NCI-H82 treated with DMSO at 0.1 percent for 48 hours (cell line): ENCODE measurements around the gene MACROD2.

Experiments used
- DNase-seq: peaks from one replicate; lab custom pipeline; 2025; ENCODE audit not compliant: unreplicated experiment; lab: John Stamatoyannopoulos, UW

Gene MACROD2

GRCh38 chr20:15063081-15063480 lies 1067.8 kb downstream of the MACROD2 start:
- no peak for DNase-seq

- DNase-seq: no peak
These were observed 1069.4 kb downstream of the MACROD2 start for GRCh38 chr20:15064741-15065140.

DNA sequence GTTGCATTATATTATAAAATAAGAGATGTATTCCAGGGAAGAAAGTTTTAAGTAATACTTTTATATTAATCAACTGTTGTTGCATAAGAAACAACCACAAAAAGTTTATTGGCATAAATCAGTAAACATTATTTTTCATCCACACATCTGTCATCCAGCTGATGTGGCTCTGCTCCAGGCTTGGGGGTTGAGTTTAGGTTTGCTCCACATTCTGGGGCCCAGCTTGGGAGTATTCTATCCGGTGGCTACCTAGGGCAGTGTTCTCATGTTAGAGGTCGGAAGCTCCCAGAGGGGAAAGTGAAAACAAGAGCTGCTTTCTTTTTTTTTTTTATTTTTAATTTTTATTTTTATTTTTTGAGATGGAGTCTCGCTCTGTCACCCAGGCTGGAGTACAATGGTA lies 1070.5 kb downstream of the MACROD2 start:
- DNase-seq: no peak

DNA sequence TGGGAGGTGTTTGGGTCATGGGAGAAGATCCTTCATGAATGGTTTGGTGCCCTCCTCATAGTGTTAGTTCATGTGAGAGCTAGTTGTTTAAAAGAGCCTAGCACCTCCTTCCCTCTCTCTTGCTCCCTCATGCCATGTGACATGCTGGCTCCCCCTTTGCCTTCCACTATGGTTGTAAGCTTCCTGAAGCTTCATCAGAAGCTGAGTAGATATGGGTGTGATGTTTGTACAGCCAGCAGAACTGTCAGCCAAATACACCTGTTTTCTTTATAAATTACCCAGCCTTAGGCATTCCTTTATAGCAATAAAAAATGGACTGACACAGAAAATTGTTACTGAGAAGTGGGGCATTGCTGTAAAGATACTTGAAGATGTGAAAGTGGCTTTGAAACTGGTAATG lies 1073.2 kb downstream of the MACROD2 start:
- no peak for DNase-seq

- no peak for DNase-seq
These were observed 1074.0 kb downstream of the MACROD2 start for GRCh38 chr20:15069355-15069754.

DNA sequence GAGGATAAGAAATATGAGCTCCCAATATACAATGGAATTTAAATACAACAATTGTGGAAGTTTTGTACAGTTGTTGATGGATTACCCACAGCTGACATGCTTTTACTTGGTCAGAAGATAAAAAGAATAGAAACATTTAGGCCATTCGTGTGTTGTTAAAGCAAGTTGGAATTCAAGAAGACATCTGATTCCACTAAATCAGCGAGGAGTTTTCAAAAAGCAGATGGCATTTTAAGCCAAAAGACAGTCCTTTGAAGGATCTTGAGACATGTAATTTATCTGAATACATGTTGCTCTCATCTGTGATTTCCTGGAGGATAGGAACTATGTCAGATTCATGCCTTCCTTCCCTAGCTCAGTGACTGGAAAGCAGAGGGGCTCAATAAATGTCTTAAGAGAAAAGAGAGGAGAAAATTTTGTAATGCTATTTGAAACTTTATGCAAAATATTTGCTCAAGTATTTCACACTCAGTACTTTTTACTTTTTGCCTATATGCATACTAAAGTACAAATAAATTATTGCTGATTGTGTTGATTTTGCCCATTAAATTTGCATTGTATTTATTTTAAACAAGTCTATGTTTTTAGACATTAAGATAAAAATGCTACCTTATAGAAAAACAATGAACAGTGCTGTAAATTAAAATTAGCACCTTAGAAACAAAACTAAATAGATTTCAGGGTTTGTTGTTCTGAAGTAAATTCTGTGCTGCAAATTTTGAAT lies 1075.9 kb downstream of the MACROD2 start:
- DNase-seq: no peak

- no peak for DNase-seq
These were observed 1077.0 kb downstream of the MACROD2 start for GRCh38 chr20:15072316-15072715.

DNA sequence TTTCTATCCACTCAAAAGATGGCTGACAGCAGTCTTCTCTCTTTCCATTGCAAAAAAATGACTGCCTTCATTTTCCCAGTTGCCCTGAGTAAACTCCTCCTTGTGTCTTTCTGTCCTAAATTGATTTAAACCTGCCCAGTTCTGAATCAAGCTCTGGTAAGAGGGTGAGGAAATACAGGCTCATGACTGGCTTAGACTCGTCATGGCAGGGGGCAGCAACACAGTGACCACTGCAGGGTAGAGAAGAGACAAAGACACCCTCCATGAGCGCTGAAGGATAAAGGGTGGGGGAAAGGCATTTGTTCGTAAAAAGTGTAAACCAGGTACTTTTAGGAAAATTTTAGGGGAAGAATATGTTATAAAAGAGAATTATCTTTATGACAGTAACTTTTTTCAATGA lies 1080.3 kb downstream of the MACROD2 start:
- no peak for DNase-seq

- no peak for DNase-seq
These were observed 1081.5 kb downstream of the MACROD2 start for GRCh38 chr20:15076785-15077184.

DNA sequence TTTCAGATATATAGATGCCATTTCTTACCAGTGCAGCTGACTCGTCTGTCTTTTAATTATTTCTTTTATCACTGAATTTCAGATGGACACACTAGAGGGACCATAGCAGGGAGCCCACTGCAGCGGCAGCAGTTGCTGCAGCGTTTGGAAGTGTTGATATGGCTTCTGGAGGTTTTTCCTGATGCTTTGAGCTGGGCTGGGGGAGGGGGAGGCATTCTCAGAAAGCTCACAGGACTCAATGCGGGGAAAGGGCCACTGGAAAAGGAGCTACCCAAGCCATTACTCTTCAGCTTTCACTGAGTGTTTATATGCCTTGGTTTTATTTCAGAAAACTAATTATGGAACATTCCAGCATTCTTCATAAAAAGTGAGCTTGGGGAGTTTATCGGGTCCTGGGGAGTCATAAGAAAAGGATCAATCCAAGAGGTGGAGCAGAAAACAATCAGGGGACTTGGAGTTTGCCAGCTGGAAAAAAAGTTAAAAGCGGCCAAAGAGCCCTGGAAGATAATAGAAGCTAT lies 1082.5 kb downstream of the MACROD2 start:
- no peak for DNase-seq

DNA sequence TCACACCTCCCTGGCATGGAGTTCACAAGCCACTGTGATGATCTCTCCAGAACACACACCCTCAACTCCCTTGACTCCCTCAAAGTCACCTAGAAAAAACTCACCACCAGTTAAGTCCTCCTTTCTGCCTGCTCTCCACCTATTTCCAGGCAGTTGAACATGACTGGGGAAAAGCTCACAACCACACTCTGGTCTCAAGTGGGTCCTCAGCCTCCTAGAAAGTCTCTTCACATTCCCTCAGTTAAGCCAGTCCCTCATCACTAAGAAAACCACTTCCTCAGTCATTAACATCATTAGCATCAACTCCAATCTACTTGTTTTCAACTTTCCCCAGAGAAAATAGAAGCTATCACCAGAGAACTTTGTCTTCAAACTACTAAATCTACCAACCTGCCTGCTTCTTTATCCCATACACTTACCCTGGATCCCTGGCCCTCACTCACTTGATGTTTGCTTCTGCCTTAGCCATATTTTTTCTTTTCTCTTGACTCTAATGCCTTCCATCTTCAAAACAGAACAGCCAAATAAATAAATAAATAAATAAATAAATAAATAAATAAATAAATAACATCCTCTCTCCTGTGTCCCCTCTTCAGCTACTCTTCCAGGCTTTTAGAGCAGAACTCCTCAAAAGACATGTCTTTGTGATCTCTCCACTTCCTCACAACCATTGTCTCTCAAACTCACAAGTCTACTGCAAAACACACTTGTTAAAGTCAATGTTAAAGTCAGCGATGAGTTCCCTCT lies 1084.5 kb downstream of the MACROD2 start:
- no peak for DNase-seq

GRCh38 chr20:15081261-15081660 lies 1085.9 kb downstream of the MACROD2 start:
- DNase-seq: no peak

GRCh38 chr20:15091421-15092037 lies 1096.2 kb downstream of the MACROD2 start:
- DNase-seq: no peak

GRCh38 chr20:15098351-15098750 lies 1103.0 kb downstream of the MACROD2 start:
- no peak for DNase-seq

DNA sequence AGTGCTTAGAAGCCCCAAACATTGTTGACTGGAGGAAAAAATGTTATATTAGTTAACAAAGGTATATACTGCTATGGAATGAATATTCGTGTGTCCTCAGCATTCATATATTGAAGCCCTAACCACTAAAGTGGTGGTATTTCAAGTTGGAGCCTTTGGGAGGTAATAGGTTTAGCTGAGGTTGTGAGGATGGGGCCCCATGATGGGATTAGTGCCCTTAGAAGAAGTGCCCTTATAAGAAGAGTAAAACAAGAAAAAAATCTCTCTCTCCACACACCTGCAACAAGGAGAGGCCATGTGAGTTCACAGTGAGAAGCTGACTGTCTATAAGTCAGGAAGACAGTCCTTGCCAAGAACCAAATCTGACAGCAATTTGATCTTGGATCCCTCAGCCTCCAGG lies 1103.8 kb downstream of the MACROD2 start:
- DNase-seq: no peak

- no peak for DNase-seq
These were observed 1105.3 kb downstream of the MACROD2 start for GRCh38 chr20:15100506-15101160.

GRCh38 chr20:15107931-15108330 lies 1112.6 kb downstream of the MACROD2 start:
- no peak for DNase-seq

- no peak for DNase-seq
These were observed 1114.2 kb downstream of the MACROD2 start for GRCh38 chr20:15109494-15109893.

- no peak for DNase-seq
These were observed 1116.3 kb downstream of the MACROD2 start for GRCh38 chr20:15111654-15112053.

GRCh38 chr20:15113144-15113773 lies 1117.9 kb downstream of the MACROD2 start:
- no peak for DNase-seq
